K562 (cell line): ENCODE data around the gene SDR42E2. TPM values are rescaled to one million over a fixed set of nuclear protein-coding genes. Genes with fewer than 3 reads are reported as not detected.

ENCODE experiments used
- BCOR ChIP-seq: fragments of 450-650 bp; IDR thresholded peaks from 2 replicates; pipeline ENCODE4 v1.6.1; 2016
- CBX3 ChIP-seq, 2 experiments: IDR thresholded peaks; 1 replicate in 1 of 2; 2 replicates in 1 of 2; pipeline ENCODE4 v1.6.1; 2012; ENCODE audit warnings: inconsistent platforms in 2 of 2, low read length in 2 of 2, borderline replicate concordance in 1 of 2, control low read depth in 1 of 2
- CEBPG ChIP-seq, 3 experiments: fragments of 200-800 bp in 1 of 3; sonication (Bioruptor generic) in 1 of 3; sonication (generic) in 1 of 3; formaldehyde crosslinking in 1 of 3; IDR thresholded peaks in 2 of 3; conservative IDR thresholded peaks in 1 of 3; 2 replicates each; pipeline versions ENCODE4 v1.6.1 to v1.8.0; 2016 to 2022; ENCODE audit warnings: missing compliant biosample characterization in 2 of 3, missing genetic modification characterization in 2 of 3, mild to moderate bottlenecking in 1 of 3, missing genetic modification reagents in 1 of 3
- JUND ChIP-seq, 2 experiments: IDR thresholded peaks; 2 replicates in 1 of 2; 3 replicates in 1 of 2; pipeline ENCODE4 v1.6.1; 2011; ENCODE audit warnings: borderline replicate concordance in 2 of 2, low read depth in 2 of 2, low read length in 2 of 2, improper control_type of control experiment in 1 of 2, missing biosample characterization in 1 of 2, missing genetic modification characterization in 1 of 2, missing genetic modification reagents in 1 of 2
- RBFOX2 ChIP-seq: fragments of 200-400 bp; formaldehyde crosslinking; IDR thresholded peaks from 2 replicates; pipeline ENCODE4 v1.6.1; 2017; ENCODE audit warnings: low read depth, mild to moderate bottlenecking, low read length, moderate library complexity
- ZBTB1 ChIP-seq: sonication (generic); formaldehyde crosslinking; IDR thresholded peaks from 2 replicates; pipeline ENCODE4 v1.8.1; 2023; ENCODE audit warnings: missing genetic modification reagents, low read depth, mild to moderate bottlenecking, borderline replicate concordance
- ZNF384 ChIP-seq: IDR thresholded peaks from 2 replicates; pipeline ENCODE4 v1.6.1; 2012; ENCODE audit warnings: low read depth, low read length, improper control_type of control experiment
- ZNF699 ChIP-seq: fragments of 250-450 bp; sonication (Bioruptor Pico); IDR thresholded peaks from 2 replicates; pipeline ENCODE4 v1.8.0; 2021; ENCODE audit warnings: mild to moderate bottlenecking, moderate library complexity; ENCODE audit not compliant: insufficient replicate concordance
- polyA plus RNA-seq, 8 experiments: library from polyadenylated mRNA; depleted of rRNA in 4 of 8; stranded (reverse) in 5 of 8; unstranded in 3 of 8; fragments of >200 nt; fragmentation: Nextera tagmentation in 2 of 8; fragmentation: Illumina TruSeq in 1 of 8; extraction: Ambion mirVana in 2 of 8; extraction: Trizol in 1 of 8; gene quantifications; 2 replicates each; pipeline versions ENCODE4 v1.2.1 to v1.2.3, GENCODE V29; 2011 to 2014; ENCODE audit warnings: inconsistent platforms in 1 of 8, missing spikeins in 1 of 8
- total RNA-seq, 7 experiments: library from RNA; depleted of rRNA in 6 of 7; stranded (reverse); fragments of >200 nt in 6 of 7; fragmentation: Illumina TruSeq in 2 of 7; extraction: Trizol in 2 of 7; gene quantifications; 2 replicates each; pipeline versions ENCODE4 v1.2.1 to v1.2.3, GENCODE V29; 2011 to 2021; ENCODE audit warnings: low replicate concordance in 1 of 7
- TF ChIP-seq, protein P1 (sequence below): fragments of 200-600 bp; sonication (generic); IDR thresholded peaks from one replicate; pipeline ENCODE4 v1.6.1; 2012; ENCODE audit warnings: mild to moderate bottlenecking, low read depth, low read length, inconsistent platforms
- TF ChIP-seq, protein P2 (sequence below): fragments of 450-650 bp; IDR thresholded peaks from one replicate; pipeline ENCODE4 v1.6.1; 2018; ENCODE audit warnings: mild to moderate bottlenecking, moderate library complexity; ENCODE audit not compliant: partially characterized antibody

Gene SDR42E2
- total and polyA plus RNA-seq, 9 of the 15 experiments (the other 6 are each of a cell fraction or from before 2014, with no cell fraction given), result 0.03 to 0.07 (median 0.04) TPM; not detected in 4

DNA sequence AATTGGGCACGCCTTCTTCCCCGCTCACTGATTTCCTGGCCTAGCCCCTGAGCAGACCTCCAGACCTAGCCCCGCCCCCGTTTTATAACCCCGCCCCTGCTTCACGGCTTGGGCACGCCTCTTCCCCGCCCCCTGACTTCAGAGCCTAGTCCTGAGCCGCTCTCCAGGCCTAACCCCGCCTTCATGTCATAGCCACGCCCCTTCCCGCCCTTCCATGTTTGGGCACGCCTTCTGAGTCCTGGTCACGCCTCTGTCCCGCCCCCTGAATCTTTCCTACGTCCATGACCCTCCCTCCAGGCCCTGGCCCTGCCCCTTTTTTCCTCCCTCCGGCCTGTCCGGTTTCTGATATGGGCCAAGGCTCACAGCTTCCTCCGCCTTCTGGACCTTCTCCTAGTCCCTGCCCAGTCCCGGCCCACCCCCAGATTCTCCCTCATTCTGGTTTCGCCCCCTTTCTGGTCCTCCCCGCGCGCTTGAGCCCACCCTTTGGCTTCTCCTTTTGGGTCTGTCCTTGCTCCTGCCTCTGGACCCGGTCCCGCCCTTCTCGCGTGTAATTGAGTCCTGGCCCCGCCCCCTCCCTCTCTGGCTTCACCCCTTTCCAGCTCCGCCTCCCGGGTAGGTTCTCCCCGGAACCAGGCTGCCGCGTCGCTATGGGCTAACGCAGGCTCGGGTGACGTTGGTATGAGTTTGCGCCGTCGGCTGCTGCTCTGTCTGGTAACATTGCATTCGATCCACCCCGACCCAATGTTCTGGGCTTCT, 28.6 kb downstream of the SDR42E2 start (continued):
- TF ChIP-seq CBX3 (IDR thresholded peaks at IDR 0.05; ENCODE audit: borderline replicate concordance in 1 of 2, low read length in 2 of 2) (no peak), BCOR (no peak), JUND (IDR thresholded peaks at IDR 0.05; ENCODE audit: borderline replicate concordance, low read depth, low read length) (peak; percentile 11; the same call in 1 of the 2 replicates), JUND (tag; IDR thresholded peaks at IDR 0.05; ENCODE audit: borderline replicate concordance, low read depth, low read length) (peak; percentile 59; the same call in 1 of the 3 replicates), RBFOX2 (peak; percentile 91), ZBTB1 (no peak), CEBPG (CRISPR knock-in tag; IDR thresholded peaks at IDR 0.05) (no peak), CEBPG (tag; conservative IDR thresholded peaks at IDR 0.05 in 1 of 2, IDR thresholded peaks at IDR 0.05 in 1 of 2) (no peak), ZNF384 (no peak), ZNF699 (no peak)
- TF ChIP-seq, protein P1, sequence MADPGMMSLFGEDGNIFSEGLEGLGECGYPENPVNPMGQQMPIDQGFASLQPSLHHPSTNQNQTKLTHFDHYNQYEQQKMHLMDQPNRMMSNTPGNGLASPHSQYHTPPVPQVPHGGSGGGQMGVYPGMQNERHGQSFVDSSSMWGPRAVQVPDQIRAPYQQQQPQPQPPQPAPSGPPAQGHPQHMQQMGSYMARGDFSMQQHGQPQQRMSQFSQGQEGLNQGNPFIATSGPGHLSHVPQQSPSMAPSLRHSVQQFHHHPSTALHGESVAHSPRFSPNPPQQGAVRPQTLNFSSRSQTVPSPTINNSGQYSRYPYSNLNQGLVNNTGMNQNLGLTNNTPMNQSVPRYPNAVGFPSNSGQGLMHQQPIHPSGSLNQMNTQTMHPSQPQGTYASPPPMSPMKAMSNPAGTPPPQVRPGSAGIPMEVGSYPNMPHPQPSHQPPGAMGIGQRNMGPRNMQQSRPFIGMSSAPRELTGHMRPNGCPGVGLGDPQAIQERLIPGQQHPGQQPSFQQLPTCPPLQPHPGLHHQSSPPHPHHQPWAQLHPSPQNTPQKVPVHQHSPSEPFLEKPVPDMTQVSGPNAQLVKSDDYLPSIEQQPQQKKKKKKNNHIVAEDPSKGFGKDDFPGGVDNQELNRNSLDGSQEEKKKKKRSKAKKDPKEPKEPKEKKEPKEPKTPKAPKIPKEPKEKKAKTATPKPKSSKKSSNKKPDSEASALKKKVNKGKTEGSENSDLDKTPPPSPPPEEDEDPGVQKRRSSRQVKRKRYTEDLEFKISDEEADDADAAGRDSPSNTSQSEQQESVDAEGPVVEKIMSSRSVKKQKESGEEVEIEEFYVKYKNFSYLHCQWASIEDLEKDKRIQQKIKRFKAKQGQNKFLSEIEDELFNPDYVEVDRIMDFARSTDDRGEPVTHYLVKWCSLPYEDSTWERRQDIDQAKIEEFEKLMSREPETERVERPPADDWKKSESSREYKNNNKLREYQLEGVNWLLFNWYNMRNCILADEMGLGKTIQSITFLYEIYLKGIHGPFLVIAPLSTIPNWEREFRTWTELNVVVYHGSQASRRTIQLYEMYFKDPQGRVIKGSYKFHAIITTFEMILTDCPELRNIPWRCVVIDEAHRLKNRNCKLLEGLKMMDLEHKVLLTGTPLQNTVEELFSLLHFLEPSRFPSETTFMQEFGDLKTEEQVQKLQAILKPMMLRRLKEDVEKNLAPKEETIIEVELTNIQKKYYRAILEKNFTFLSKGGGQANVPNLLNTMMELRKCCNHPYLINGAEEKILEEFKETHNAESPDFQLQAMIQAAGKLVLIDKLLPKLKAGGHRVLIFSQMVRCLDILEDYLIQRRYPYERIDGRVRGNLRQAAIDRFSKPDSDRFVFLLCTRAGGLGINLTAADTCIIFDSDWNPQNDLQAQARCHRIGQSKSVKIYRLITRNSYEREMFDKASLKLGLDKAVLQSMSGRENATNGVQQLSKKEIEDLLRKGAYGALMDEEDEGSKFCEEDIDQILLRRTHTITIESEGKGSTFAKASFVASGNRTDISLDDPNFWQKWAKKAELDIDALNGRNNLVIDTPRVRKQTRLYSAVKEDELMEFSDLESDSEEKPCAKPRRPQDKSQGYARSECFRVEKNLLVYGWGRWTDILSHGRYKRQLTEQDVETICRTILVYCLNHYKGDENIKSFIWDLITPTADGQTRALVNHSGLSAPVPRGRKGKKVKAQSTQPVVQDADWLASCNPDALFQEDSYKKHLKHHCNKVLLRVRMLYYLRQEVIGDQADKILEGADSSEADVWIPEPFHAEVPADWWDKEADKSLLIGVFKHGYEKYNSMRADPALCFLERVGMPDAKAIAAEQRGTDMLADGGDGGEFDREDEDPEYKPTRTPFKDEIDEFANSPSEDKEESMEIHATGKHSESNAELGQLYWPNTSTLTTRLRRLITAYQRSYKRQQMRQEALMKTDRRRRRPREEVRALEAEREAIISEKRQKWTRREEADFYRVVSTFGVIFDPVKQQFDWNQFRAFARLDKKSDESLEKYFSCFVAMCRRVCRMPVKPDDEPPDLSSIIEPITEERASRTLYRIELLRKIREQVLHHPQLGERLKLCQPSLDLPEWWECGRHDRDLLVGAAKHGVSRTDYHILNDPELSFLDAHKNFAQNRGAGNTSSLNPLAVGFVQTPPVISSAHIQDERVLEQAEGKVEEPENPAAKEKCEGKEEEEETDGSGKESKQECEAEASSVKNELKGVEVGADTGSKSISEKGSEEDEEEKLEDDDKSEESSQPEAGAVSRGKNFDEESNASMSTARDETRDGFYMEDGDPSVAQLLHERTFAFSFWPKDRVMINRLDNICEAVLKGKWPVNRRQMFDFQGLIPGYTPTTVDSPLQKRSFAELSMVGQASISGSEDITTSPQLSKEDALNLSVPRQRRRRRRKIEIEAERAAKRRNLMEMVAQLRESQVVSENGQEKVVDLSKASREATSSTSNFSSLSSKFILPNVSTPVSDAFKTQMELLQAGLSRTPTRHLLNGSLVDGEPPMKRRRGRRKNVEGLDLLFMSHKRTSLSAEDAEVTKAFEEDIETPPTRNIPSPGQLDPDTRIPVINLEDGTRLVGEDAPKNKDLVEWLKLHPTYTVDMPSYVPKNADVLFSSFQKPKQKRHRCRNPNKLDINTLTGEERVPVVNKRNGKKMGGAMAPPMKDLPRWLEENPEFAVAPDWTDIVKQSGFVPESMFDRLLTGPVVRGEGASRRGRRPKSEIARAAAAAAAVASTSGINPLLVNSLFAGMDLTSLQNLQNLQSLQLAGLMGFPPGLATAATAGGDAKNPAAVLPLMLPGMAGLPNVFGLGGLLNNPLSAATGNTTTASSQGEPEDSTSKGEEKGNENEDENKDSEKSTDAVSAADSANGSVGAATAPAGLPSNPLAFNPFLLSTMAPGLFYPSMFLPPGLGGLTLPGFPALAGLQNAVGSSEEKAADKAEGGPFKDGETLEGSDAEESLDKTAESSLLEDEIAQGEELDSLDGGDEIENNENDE, result no peak
- TF ChIP-seq, protein P2, sequence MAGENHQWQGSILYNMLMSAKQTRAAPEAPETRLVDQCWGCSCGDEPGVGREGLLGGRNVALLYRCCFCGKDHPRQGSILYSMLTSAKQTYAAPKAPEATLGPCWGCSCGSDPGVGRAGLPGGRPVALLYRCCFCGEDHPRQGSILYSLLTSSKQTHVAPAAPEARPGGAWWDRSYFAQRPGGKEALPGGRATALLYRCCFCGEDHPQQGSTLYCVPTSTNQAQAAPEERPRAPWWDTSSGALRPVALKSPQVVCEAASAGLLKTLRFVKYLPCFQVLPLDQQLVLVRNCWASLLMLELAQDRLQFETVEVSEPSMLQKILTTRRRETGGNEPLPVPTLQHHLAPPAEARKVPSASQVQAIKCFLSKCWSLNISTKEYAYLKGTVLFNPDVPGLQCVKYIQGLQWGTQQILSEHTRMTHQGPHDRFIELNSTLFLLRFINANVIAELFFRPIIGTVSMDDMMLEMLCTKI, result no peak
